Measurements from ENCODE around the gene SLC44A4.

DNA sequence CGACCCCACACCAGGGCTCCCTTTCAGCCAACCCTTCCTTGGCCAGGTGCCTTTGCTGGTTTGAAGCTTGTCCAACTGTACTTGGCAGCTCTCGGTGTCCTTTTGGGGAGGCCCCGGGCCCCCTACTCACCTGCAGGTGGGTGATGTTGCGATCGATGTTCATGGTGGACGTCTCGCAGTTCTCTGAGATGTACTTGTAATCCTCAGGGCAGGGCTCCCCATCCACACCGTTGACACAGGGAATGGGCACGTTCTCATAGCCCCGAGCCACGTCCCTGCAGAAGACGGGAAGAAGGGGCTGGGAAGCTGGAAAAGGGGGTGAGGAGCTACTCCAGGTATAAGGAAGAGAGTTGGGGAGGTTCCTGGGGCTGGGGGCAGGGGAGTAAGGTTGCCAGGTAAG, 4.9 kb upstream of the SLC44A4 start:
- TF ChIP-seq SREBF2 (IDR thresholded peaks at IDR 0.05) (no peak), EP300 (IDR thresholded peaks at IDR 0.05) (no peak), POLR2AphosphoS2 (conservative IDR thresholded peaks at IDR 0.05; ENCODE audit: low read length) (no peak), FOXS1 (CRISPR knock-in tag; IDR thresholded peaks at IDR 0.05) (no peak), MYC (IDR thresholded peaks at IDR 0.05; ENCODE audit: borderline replicate concordance, low read length) (no peak)
- TF ChIP-seq, protein P1, sequence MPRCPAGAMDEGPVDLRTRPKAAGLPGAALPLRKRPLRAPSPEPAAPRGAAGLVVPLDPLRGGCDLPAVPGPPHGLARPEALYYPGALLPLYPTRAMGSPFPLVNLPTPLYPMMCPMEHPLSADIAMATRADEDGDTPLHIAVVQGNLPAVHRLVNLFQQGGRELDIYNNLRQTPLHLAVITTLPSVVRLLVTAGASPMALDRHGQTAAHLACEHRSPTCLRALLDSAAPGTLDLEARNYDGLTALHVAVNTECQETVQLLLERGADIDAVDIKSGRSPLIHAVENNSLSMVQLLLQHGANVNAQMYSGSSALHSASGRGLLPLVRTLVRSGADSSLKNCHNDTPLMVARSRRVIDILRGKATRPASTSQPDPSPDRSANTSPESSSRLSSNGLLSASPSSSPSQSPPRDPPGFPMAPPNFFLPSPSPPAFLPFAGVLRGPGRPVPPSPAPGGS (IDR thresholded peaks at IDR 0.05), result no peak
- TF ChIP-seq, protein P2, sequence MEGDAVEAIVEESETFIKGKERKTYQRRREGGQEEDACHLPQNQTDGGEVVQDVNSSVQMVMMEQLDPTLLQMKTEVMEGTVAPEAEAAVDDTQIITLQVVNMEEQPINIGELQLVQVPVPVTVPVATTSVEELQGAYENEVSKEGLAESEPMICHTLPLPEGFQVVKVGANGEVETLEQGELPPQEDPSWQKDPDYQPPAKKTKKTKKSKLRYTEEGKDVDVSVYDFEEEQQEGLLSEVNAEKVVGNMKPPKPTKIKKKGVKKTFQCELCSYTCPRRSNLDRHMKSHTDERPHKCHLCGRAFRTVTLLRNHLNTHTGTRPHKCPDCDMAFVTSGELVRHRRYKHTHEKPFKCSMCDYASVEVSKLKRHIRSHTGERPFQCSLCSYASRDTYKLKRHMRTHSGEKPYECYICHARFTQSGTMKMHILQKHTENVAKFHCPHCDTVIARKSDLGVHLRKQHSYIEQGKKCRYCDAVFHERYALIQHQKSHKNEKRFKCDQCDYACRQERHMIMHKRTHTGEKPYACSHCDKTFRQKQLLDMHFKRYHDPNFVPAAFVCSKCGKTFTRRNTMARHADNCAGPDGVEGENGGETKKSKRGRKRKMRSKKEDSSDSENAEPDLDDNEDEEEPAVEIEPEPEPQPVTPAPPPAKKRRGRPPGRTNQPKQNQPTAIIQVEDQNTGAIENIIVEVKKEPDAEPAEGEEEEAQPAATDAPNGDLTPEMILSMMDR (IDR thresholded peaks at IDR 0.05), result no peak
- TF ChIP-seq, protein P3, sequence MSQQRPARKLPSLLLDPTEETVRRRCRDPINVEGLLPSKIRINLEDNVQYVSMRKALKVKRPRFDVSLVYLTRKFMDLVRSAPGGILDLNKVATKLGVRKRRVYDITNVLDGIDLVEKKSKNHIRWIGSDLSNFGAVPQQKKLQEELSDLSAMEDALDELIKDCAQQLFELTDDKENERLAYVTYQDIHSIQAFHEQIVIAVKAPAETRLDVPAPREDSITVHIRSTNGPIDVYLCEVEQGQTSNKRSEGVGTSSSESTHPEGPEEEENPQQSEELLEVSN (IDR thresholded peaks at IDR 0.05; ENCODE audit: borderline replicate concordance, low read depth), result no peak
